Astrocyte (in vitro differentiated cells and primary cell): Measurements from ENCODE around the gene C22orf31. TPM values are rescaled to one million over a fixed set of nuclear protein-coding genes. Genes with fewer than 3 reads are reported as not detected.

Experiments
- DNase-seq: peaks from one replicate; pipeline ENCODE4 v3.0.0-alpha.2; 2010; ENCODE audit warnings: low read depth
- FAIRE-seq: peaks from 2 replicates; lab custom pipeline; 2011; peaks lifted over from hg19 to GRCh38; lab: Jason Lieb, UNC
- H2AFZ ChIP-seq: 2 replicates; pipeline ENCODE4 v1.6.0; 2012; ENCODE audit warnings: low read depth, low read length, inconsistent platforms
- H3K27ac ChIP-seq: 2 replicates; pipeline ENCODE4 v1.5.1; 2011; ENCODE audit warnings: low read depth, low read length, inconsistent platforms
- H3K27me3 ChIP-seq: 2 replicates; pipeline ENCODE4 v1.6.0; 2011; ENCODE audit warnings: low read length, inconsistent platforms; ENCODE audit not compliant: insufficient read depth
- H3K36me3 ChIP-seq: 2 replicates; pipeline ENCODE4 v1.5.1; 2011; ENCODE audit warnings: low read length, inconsistent platforms; ENCODE audit not compliant: insufficient read depth
- H3K4me1 ChIP-seq: 2 replicates; pipeline ENCODE4 v1.5.1; 2011; ENCODE audit warnings: low read length, inconsistent platforms; ENCODE audit not compliant: insufficient read depth
- H3K4me2 ChIP-seq: 2 replicates; pipeline ENCODE4 v1.6.0; 2012; ENCODE audit warnings: low read length, inconsistent platforms
- H3K4me3 ChIP-seq: 2 replicates; pipeline ENCODE4 v1.5.1; 2011; ENCODE audit warnings: low read depth, mild to moderate bottlenecking, low read length, inconsistent platforms; ENCODE audit not compliant: insufficient read depth
- H3K79me2 ChIP-seq: 2 replicates; pipeline ENCODE4 v1.6.0; 2012; ENCODE audit warnings: mild to moderate bottlenecking, low read length, inconsistent platforms; ENCODE audit not compliant: insufficient read depth
- H3K9ac ChIP-seq: 2 replicates; pipeline ENCODE4 v1.6.0; 2012; ENCODE audit warnings: mild to moderate bottlenecking, low read length, inconsistent platforms
- H3K9me3 ChIP-seq: 2 replicates; pipeline ENCODE4 v1.5.1; 2012; ENCODE audit warnings: low read depth, mild to moderate bottlenecking, low read length, inconsistent platforms; ENCODE audit not compliant: insufficient read depth
- H4K20me1 ChIP-seq: 2 replicates; pipeline ENCODE4 v1.6.0; 2012; ENCODE audit warnings: low read length, inconsistent platforms; ENCODE audit not compliant: insufficient read depth
- H3K27ac Mint-ChIP-seq: one replicate; pipeline ENCODE4 v1.8.0; 2021; ENCODE audit warnings: mild to moderate bottlenecking, mixed read lengths; ENCODE audit not compliant: unreplicated experiment
- H3K27me3 Mint-ChIP-seq: one replicate; pipeline ENCODE4 v1.8.0; 2021; ENCODE audit warnings: low read depth, mixed read lengths; ENCODE audit not compliant: unreplicated experiment
- H3K36me3 Mint-ChIP-seq: one replicate; pipeline ENCODE4 v1.8.0; 2021; ENCODE audit warnings: low read depth, mixed read lengths; ENCODE audit not compliant: unreplicated experiment
- H3K4me1 Mint-ChIP-seq: one replicate; pipeline ENCODE4 v1.8.0; 2021; ENCODE audit warnings: low read depth, mixed read lengths; ENCODE audit not compliant: unreplicated experiment
- H3K4me3 Mint-ChIP-seq: one replicate; pipeline ENCODE4 v1.8.0; 2021; ENCODE audit warnings: mild to moderate bottlenecking, moderate library complexity, mixed read lengths; ENCODE audit not compliant: unreplicated experiment
- H3K9me3 Mint-ChIP-seq: one replicate; pipeline ENCODE4 v1.8.0; 2021; ENCODE audit warnings: mild to moderate bottlenecking, mixed read lengths; ENCODE audit not compliant: unreplicated experiment
- CTCF ChIP-seq: IDR thresholded peaks from 2 replicates; pipeline ENCODE4 v1.5.1; 2011; ENCODE audit warnings: low read depth, mild to moderate bottlenecking, inconsistent platforms, low read length, moderate library complexity; ENCODE audit not compliant: insufficient read depth
- EZH2 ChIP-seq: IDR thresholded peaks from 2 replicates; pipeline ENCODE4 v1.6.1; 2012; ENCODE audit warnings: mild to moderate bottlenecking, low read length, inconsistent platforms; ENCODE audit not compliant: insufficient read depth
- total RNA-seq: library from RNA; stranded (reverse); gene quantifications from 2 replicates; pipeline ENCODE4 v1.2.1, GENCODE V29; 2021

The C22orf31 gene
- total RNA-seq, 1 donor from 2014 or later = not detected

GRCh38 chr22:29090039-29090438 is 28.4 kb upstream of the C22orf31 start:
- no peak overlapping the region for H2AFZ ChIP-seq
- H3K27me3 ChIP-seq = peaks cover 2% of the 10 kb centered on the region
- H3K79me2 ChIP-seq = no peaks in the 10 kb centered on the region
- TF ChIP-seq EZH2 = no peak
- TF ChIP-seq CTCF = no peak
- no peaks in the 10 kb centered on the region for H3K36me3 ChIP-seq
- peaks cover 10% of the 10 kb centered on the region for H3K4me1 ChIP-seq
- H3K27ac ChIP-seq = no peak overlapping the region
- no peaks in the 10 kb centered on the region for H3K9me3 ChIP-seq
- H3K4me3 Mint-ChIP-seq = no peak overlapping the region
- peaks cover 7% of the 10 kb centered on the region for H3K27me3 Mint-ChIP-seq
- H3K4me2 ChIP-seq = no peak overlapping the region
- H4K20me1 ChIP-seq = no peaks in the 10 kb centered on the region
- H3K4me1 Mint-ChIP-seq = peaks cover 12% of the 10 kb centered on the region
- no peak overlapping the region for H3K27ac Mint-ChIP-seq
- H3K36me3 Mint-ChIP-seq = no peaks in the 10 kb centered on the region
- DNase-seq (no peak), FAIRE-seq (no peak)
- H3K9me3 Mint-ChIP-seq = no peaks in the 10 kb centered on the region
- no peak overlapping the region for H3K4me3 ChIP-seq
- H3K9ac ChIP-seq = no peak overlapping the region

DNA sequence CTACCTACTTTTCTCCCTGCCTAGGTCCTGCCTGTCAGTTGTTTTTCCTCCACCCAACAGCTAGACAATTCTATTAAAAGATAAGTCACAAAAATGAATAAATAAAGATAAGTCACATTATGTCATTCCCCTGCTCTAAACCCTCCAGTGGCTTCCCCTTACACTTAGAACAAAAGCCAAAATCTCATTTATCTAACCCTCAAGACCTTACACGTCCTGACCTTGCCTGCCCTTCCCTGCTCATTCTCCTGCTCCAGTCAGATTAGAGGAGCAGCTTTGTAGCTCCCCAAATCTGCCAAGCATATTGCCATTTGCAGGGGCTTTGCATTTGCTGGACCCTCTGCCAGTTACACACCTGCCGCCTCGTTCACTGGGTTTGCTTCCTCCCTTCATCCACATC is 27.9 kb upstream of the C22orf31 start:
- H3K27me3 ChIP-seq = peaks cover 2% of the 10 kb centered on the region
- H3K4me1 ChIP-seq = peaks cover 10% of the 10 kb centered on the region
- DNase-seq (no peak), FAIRE-seq (no peak)
- H3K27ac Mint-ChIP-seq = no peak overlapping the region
- H3K36me3 Mint-ChIP-seq = no peaks in the 10 kb centered on the region
- H3K9me3 Mint-ChIP-seq = no peaks in the 10 kb centered on the region
- peaks cover 7% of the 10 kb centered on the region for H3K27me3 Mint-ChIP-seq
- TF ChIP-seq CTCF (no peak), EZH2 (no peak)
- no peak overlapping the region for H3K4me3 Mint-ChIP-seq
- H3K4me1 Mint-ChIP-seq = peaks cover 7% of the 10 kb centered on the region
- H3K27ac ChIP-seq = no peak overlapping the region
- no peak overlapping the region for H3K4me3 ChIP-seq
- H3K36me3 ChIP-seq = no peaks in the 10 kb centered on the region
- H3K9me3 ChIP-seq = no peaks in the 10 kb centered on the region
- no peak overlapping the region for H3K9ac ChIP-seq
- H2AFZ ChIP-seq = no peak overlapping the region
- no peaks in the 10 kb centered on the region for H4K20me1 ChIP-seq
- no peak overlapping the region for H3K4me2 ChIP-seq
- H3K79me2 ChIP-seq = no peaks in the 10 kb centered on the region

DNA sequence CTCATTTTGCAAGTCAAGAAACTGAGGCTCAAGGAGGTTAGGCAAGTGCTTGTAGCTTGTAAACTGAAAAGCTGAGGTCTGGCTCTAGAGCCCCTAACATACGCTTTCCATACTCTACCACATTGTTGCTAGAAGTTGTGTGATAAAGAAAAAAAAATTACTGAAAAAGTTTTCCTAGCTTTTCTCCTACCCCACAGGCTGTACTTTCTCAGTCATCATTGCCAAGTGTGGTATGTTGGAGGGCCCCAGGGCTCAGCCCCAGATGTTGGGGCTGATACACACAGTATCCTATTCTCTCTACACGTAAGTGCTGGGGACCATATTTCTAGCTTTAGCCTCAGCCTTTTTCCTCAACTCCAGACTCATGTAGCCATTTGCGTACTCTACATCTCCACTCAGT is 27.2 kb upstream of the C22orf31 start:
- peaks cover 7% of the 10 kb centered on the region for H3K27me3 Mint-ChIP-seq
- no peaks in the 10 kb centered on the region for H3K9me3 Mint-ChIP-seq
- FAIRE-seq (no peak), DNase-seq (no peak)
- H3K9me3 ChIP-seq = no peaks in the 10 kb centered on the region
- no peak overlapping the region for H3K4me3 ChIP-seq
- H3K36me3 ChIP-seq = no peaks in the 10 kb centered on the region
- no peak for TF ChIP-seq CTCF
- no peak for TF ChIP-seq EZH2
- no peak overlapping the region for H2AFZ ChIP-seq
- no peak overlapping the region for H3K4me2 ChIP-seq
- H3K9ac ChIP-seq = no peak overlapping the region
- no peak overlapping the region for H3K4me3 Mint-ChIP-seq
- peaks cover 6% of the 10 kb centered on the region for H3K4me1 ChIP-seq
- no peak overlapping the region for H3K27ac ChIP-seq
- H3K27ac Mint-ChIP-seq = no peak overlapping the region
- H3K27me3 ChIP-seq = peaks cover 2% of the 10 kb centered on the region
- no peaks in the 10 kb centered on the region for H4K20me1 ChIP-seq
- H3K79me2 ChIP-seq = no peaks in the 10 kb centered on the region
- no peaks in the 10 kb centered on the region for H3K36me3 Mint-ChIP-seq
- peaks cover 11% of the 10 kb centered on the region for H3K4me1 Mint-ChIP-seq
